ACC112 (cell line): ENCODE results near the gene GLUL.
"Not testable (repeated sequence)": the region's sequence is repeated elsewhere in the genome, so short reads cannot be mapped to it uniquely, and the experiment has no call there.

Experiments
- H2AFZ ChIP-seq: fragments of 200-600 bp; sonication (generic); one replicate; pipeline ENCODE4 v1.6.0; 2017; ENCODE audit warnings: antibody characterized with exemption, low read length; ENCODE audit not compliant: unreplicated experiment
- H3K27ac ChIP-seq: fragments of 200-600 bp; sonication (generic); 2 replicates; pipeline ENCODE4 v1.5.1; 2014; ENCODE audit warnings: low read depth, mild to moderate bottlenecking, antibody characterized with exemption, low read length, moderate library complexity
- H3K27me3 ChIP-seq: fragments of 200-600 bp; sonication (generic); 2 replicates; pipeline ENCODE4 v1.6.1; 2014; ENCODE audit warnings: mild to moderate bottlenecking, antibody characterized with exemption, low read length, moderate library complexity, mixed read lengths; ENCODE audit not compliant: insufficient read depth
- H3K36me3 ChIP-seq: fragments of 200-600 bp; sonication (generic); 2 replicates; pipeline ENCODE4 v1.6.1; 2016; ENCODE audit warnings: mild to moderate bottlenecking, antibody characterized with exemption, low read length, moderate library complexity, mixed read lengths; ENCODE audit not compliant: insufficient read depth
- H3K4me1 ChIP-seq: fragments of 200-600 bp; sonication (generic); one replicate; pipeline ENCODE4 v1.6.1; 2016; ENCODE audit warnings: low read length, mixed read lengths; ENCODE audit not compliant: insufficient read depth, unreplicated experiment, control insufficient read depth
- H3K4me3 ChIP-seq: fragments of 200-600 bp; sonication (generic); 2 replicates; pipeline ENCODE4 v1.5.1; 2014; ENCODE audit warnings: mild to moderate bottlenecking, low read depth, low read length
- H3K79me2 ChIP-seq: fragments of 200-600 bp; sonication (generic); one replicate; pipeline ENCODE4 v1.6.0; 2016; ENCODE audit warnings: low read length; ENCODE audit not compliant: control insufficient read depth, unreplicated experiment, insufficient read depth

Gene GLUL

GRCh38 chr1:182383934-182384333, 7.7 kb downstream of the GLUL start:
- Histone ChIP-seq H2AFZ (no peak overlapping the region), H3K27ac (no peak overlapping the region), H3K4me1 (no peaks in the 10 kb centered on the region), H3K36me3 (peaks cover 45% of the 10 kb centered on the region), H3K27me3 (no peaks in the 10 kb centered on the region), H3K79me2 (peaks cover 15% of the 10 kb centered on the region), H3K4me3 (no peak overlapping the region)

- Histone ChIP-seq H3K27me3 (no peaks in the 10 kb centered on the region), H2AFZ (no peak overlapping the region), H3K36me3 (peaks cover 43% of the 10 kb centered on the region), H3K4me3 (no peak overlapping the region), H3K27ac (no peak overlapping the region), H3K79me2 (peaks cover 7% of the 10 kb centered on the region), H3K4me1 (no peaks in the 10 kb centered on the region)
Observed at GRCh38 chr1:182383037-182383661, 8.4 kb downstream of the GLUL start.

- H3K79me2 ChIP-seq: peaks cover 2% of the 10 kb centered on the region
- H3K27ac ChIP-seq: no peak overlapping the region
- peaks cover 37% of the 10 kb centered on the region for H3K36me3 ChIP-seq
- no peaks in the 10 kb centered on the region for H3K4me1 ChIP-seq
- H3K27me3 ChIP-seq: no peaks in the 10 kb centered on the region
- no peak overlapping the region for H2AFZ ChIP-seq
- no peak overlapping the region for H3K4me3 ChIP-seq
Observed at GRCh38 chr1:182381962-182382819, 9.4 kb downstream of the GLUL start.

GRCh38 chr1:182380199-182380598, 11.4 kb downstream of the GLUL start:
- no peaks in the 10 kb centered on the region for H3K4me1 ChIP-seq
- H3K27me3 ChIP-seq: no peaks in the 10 kb centered on the region
- H3K36me3 ChIP-seq: peaks cover 17% of the 10 kb centered on the region
- no peak overlapping the region for H3K4me3 ChIP-seq
- no peak overlapping the region for H2AFZ ChIP-seq
- H3K79me2 ChIP-seq: no peaks in the 10 kb centered on the region
- no peak overlapping the region for H3K27ac ChIP-seq

GRCh38 chr1:182379781-182380180, 11.8 kb downstream of the GLUL start:
- peaks cover 16% of the 10 kb centered on the region for H3K36me3 ChIP-seq
- not testable (repeated sequence) for H3K4me1 ChIP-seq, H3K4me3 ChIP-seq, H2AFZ ChIP-seq, H3K27ac ChIP-seq, H3K27me3 ChIP-seq, H3K79me2 ChIP-seq

- H3K36me3 ChIP-seq: 0 out of 2 replicates have a peak, but pooled peaks cover 3% of the 10 kb centered on the region
- no peak overlapping the region for H3K27ac ChIP-seq
- H3K27me3 ChIP-seq: 0 out of 2 replicates have a peak, but pooled peaks cover 5% of the 10 kb centered on the region
- no peaks in the 10 kb centered on the region for H3K4me1 ChIP-seq
- no peaks in the 10 kb centered on the region for H3K79me2 ChIP-seq
- no peak overlapping the region for H2AFZ ChIP-seq
- no peak overlapping the region for H3K4me3 ChIP-seq
Observed at GRCh38 chr1:182376936-182377574, 14.5 kb downstream of the GLUL start.

GRCh38 chr1:182374101-182374834, 17.3 kb downstream of the GLUL start:
- no peak overlapping the region for H3K4me3 ChIP-seq

GRCh38 chr1:182370532-182370931, 21.1 kb downstream of the GLUL start:
- Histone ChIP-seq H3K27me3 (peaks cover 13% of the 10 kb centered on the region; the same call in 1 of the 2 replicates), H3K36me3 (no peaks in the 10 kb centered on the region), H2AFZ (no peak overlapping the region), H3K27ac (no peak overlapping the region), H3K79me2 (no peaks in the 10 kb centered on the region), H3K4me3 (no peak overlapping the region), H3K4me1 (no peaks in the 10 kb centered on the region)

More at GRCh38 chr1:182374101-182374834, 17.3 kb downstream of the GLUL start:
- Histone ChIP-seq H3K27ac (no peak overlapping the region), H3K4me1 (no peaks in the 10 kb centered on the region), H3K79me2 (no peaks in the 10 kb centered on the region), H3K27me3 (0 out of 2 replicates have a peak, but pooled peaks cover 5% of the 10 kb centered on the region), H3K36me3 (no peaks in the 10 kb centered on the region), H2AFZ (no peak overlapping the region)

- H2AFZ ChIP-seq: no peak overlapping the region
- H3K79me2 ChIP-seq: no peaks in the 10 kb centered on the region
- H3K4me3 ChIP-seq: no peak overlapping the region
- peaks cover 13% of the 10 kb centered on the region; the same call in 1 of the 2 replicates for H3K27me3 ChIP-seq
- no peak overlapping the region for H3K27ac ChIP-seq
- H3K4me1 ChIP-seq: no peaks in the 10 kb centered on the region
- no peaks in the 10 kb centered on the region for H3K36me3 ChIP-seq
Observed at GRCh38 chr1:182368903-182369302, 22.7 kb downstream of the GLUL start.

GRCh38 chr1:182368358-182368757, 23.2 kb downstream of the GLUL start:
- H2AFZ ChIP-seq: no peak overlapping the region
- H3K27ac ChIP-seq: no peak overlapping the region
- peaks cover 13% of the 10 kb centered on the region; the same call in 1 of the 2 replicates for H3K27me3 ChIP-seq
- H3K79me2 ChIP-seq: no peaks in the 10 kb centered on the region
- no peaks in the 10 kb centered on the region for H3K4me1 ChIP-seq
- H3K36me3 ChIP-seq: no peaks in the 10 kb centered on the region
- no peak overlapping the region for H3K4me3 ChIP-seq
